ENCODE results near the gene TTC17.
"Not testable (repeated sequence)": the region's sequence is repeated elsewhere in the genome, so short reads cannot be mapped to it uniquely, and the experiment has no call there.

The TTC17 gene

DNA sequence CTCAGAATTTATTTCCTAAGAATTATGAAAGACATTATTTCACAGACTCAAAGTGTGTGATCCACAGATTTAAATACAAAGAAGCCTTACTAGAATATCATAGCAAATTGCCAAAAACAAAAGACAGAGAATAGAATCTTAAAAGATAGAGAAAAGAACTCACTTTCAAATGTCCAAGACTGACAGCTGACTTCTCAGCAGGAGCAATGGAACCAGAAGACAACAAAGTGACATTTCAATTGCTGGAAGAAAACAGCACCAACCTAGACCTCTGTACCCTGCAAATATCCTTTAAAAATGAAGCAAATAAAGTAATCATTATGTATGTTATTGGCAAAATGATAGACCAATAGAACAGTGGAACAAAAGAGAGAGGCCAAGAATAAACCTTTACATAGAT, 109.2 kb downstream of the TTC17 start:
- DNase-seq (ENCODE audit: low spot score), result no peak

GRCh38 chr11:43477491-43477890, 118.8 kb downstream of the TTC17 start:
- DNase-seq (ENCODE audit: low spot score), result not testable (repeated sequence)

- DNase-seq (ENCODE audit: low spot score), result no peak
Observed at GRCh38 chr11:43486141-43486540, 127.4 kb downstream of the TTC17 start.

DNA sequence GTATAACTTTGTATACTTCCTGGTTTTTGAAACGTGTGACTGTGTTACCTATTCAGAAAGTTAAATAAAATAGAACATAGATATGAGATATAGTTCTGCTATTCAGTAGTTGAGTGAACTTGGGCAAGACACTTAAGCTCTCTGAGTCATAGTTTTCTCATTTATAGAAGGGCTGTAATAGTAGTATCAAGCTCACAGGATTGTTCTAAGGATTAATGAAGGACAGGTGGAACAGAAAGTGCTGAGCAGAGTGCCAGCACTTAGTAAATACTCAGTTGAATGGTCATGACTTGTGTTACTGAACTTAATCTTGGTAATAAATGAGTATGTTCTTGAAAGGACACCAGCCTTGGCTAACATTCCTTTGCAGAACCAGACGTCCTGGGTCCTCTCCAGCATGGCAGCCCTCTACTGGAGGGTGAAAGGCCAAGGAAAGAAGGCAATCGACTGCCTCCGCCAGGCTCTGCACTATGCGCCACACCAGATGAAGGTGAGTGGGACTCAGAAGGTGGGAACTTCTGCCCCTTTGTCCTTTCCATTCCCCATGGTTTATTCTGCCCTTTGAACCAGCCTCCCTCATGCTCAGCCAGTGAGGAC, 131.2 kb downstream of the TTC17 start:
- DNase-seq (ENCODE audit: low spot score), result no peak

DNA sequence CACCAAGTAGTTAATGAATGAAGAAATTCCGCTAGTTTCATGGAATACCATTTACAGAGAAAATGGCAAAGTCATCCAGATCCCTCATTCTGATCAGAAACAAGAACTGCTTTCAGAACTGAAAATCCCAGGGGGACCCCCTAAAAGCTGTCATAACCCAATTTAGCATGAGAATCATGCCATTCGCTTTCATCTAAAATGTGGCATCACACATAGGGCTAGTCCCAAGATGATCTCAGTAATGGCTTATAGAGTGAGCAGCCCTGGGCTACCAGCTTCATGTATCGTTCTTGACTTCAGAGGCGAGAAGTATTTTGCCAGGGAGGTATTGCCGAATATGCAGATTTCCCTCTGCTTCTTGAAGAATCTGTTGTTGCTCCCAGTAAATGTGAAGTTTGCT, 134.0 kb downstream of the TTC17 start:
- no peak for DNase-seq (ENCODE audit: low spot score)

- DNase-seq (ENCODE audit: low spot score), result no peak
Observed at GRCh38 chr11:43493431-43493830, 134.7 kb downstream of the TTC17 start.

DNA sequence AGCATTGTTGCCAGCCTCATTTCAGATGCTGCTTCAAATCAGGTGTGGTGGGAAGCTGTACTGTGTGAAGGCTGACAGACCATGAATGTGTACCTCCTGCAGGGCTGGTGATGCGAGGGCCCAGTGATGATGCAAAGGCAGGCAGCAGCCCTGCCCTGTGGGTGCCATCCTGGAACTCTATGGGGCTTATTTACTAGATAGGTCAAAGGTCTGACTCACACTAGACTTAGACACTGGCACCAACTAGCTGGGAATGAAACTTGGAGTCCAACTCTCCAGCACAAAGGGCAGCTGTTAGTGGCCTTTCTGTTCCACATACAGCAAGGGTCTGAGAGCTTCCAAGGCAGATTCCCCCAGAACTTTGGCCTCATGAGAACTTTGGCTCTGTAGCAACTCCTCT, 138.4 kb downstream of the TTC17 start:
- no peak for DNase-seq (ENCODE audit: low spot score)

DNA sequence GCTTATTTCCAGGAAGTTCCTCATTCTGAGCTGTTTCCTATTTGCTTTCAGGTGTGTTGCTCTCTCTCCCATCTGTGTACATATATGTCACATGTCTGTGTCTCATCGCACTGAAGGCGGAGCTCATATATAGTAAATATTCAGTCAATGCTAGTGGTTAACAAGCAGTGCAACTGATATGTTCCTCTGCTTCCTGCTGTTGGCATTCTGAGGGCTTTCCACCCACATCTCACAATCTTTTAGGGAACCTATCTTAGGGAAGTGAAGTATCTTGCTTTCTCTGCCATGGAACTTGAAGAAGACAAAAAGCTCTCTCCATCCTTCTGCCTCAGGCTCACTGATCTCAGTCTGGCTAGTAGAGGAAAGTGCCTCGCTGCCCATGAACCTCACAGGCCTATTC, 139.8 kb downstream of the TTC17 start:
- no peak for DNase-seq (ENCODE audit: low spot score)

- no peak for DNase-seq (ENCODE audit: low spot score)
Observed at GRCh38 chr11:43503417-43503816, 144.7 kb downstream of the TTC17 start.

- DNase-seq (ENCODE audit: low spot score), result no peak
Observed at GRCh38 chr11:43504316-43504950, 145.7 kb downstream of the TTC17 start.

DNA sequence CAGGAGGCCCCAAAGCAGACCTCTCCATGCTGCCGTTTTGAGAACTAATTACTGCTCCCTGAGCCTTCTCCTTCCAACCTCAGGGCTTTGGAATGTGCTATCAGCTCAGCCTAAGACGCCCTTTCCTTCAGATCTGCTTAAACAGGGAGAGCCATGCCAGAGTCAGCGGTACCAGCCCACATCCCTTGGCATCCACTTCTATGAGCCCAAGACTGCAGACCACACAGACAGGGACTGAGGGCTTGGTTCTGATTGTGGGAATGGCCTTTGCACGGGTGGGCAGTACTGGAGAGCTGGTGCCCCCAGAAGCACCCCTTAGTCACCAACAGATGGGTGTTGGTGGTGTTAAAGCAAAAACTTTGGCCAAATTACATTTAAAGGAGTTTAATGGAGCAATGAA, 146.5 kb downstream of the TTC17 start:
- no peak for DNase-seq (ENCODE audit: low spot score)

- no peak for DNase-seq (ENCODE audit: low spot score)
Observed at GRCh38 chr11:43507171-43507570, 148.5 kb downstream of the TTC17 start.

- DNase-seq (ENCODE audit: low spot score), result no peak
Observed at GRCh38 chr11:43508511-43508918, 149.8 kb downstream of the TTC17 start.

GRCh38 chr11:43511959-43512358, 153.2 kb downstream of the TTC17 start:
- no peak for DNase-seq (ENCODE audit: low spot score)

DNA sequence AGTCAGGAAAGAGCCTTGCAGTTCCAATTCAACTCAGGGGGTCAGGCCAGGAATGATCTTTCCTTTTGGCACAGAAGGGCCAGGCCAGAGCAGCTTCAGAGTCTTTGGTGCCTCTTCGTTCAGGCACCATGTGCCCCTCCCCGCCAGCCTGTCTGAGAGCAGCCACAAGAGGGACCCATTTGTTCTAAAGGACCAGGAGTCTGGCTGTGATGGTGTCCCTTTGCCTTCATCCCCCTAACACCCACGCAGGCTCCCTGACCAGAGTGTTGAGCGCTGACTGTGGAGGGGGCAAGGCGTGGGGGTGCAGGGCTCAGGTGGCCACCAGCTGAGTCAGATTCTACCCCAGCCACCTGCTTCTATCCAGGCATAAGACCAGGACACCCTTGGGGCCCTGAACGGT, 156.4 kb downstream of the TTC17 start:
- no peak for DNase-seq (ENCODE audit: low spot score)

DNA sequence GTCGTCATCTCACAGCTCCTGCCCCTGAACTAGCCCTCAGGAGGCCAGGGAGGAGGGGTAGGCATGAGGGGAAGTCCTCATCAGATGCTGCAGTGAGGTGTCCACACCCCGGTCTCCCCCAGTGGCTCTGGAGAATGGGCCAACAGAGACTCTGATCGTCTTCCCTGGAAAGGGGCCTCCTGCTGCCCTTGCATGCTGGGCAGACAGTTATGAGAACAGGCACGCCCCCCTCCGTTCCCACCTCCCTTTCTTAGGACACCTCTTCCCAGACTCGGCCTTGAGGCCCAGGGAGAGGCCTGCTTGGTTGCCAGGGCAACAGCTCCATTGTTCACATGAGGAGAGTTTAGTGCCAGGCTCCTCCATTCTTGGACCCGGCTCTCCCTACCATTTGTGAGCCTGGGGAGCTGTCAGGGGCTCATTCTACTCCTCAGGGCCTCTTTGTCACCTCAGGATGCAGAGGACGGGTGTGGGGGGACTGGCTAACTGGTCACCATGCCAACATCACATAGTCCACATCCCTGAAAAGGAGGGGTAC, 157.7 kb downstream of the TTC17 start:
- DNase-seq (ENCODE audit: low spot score), result no peak

DNA sequence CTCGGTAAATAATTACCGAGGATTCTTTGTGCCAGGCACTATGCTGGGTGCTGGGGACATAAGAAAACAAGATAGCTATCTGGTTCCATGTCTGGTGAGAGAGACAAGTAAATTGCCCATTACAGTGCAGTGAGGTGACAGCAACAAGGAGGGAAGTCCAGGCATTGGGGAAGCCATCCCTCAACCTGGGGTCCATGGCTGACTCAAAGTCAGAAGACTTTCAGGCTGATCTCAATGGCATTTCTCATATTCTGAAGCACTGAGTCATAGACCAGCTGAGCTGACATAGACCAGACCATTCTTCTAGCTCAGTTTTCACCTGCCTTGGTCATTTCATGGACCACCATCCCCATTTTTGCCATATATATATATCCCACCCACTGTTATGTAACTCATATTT, 158.8 kb downstream of the TTC17 start:
- no peak for DNase-seq (ENCODE audit: low spot score)

- DNase-seq (ENCODE audit: low spot score), result peak; percentile 23
Observed at GRCh38 chr11:43518408-43519160, 159.9 kb downstream of the TTC17 start.

GRCh38 chr11:43521471-43521870, 162.8 kb downstream of the TTC17 start:
- no peak for DNase-seq (ENCODE audit: low spot score)

DNA sequence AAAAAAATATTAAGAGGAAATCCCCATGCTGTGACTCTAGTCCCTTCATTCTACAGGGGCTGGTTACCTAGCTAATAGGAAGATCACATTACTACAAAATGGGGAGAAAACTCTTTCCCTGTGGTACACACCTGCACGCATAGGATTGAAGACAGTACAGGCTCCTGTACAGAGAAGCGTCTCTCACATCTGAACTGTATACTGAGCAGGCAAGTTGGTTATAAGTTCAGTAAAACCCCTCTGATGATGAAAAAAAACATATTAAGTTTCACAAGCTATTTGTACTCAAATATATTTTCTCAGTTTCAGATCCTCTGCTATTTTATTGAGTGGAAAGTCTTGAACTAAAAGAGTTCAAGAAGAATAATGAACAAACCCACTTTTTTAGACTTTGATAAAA, 164.9 kb downstream of the TTC17 start:
- no peak for DNase-seq (ENCODE audit: low spot score)

- DNase-seq (ENCODE audit: low spot score), result no peak
Observed at GRCh38 chr11:43532041-43532440, 173.3 kb downstream of the TTC17 start.

GRCh38 chr11:43537833-43538615, 179.3 kb downstream of the TTC17 start:
- DNase-seq (ENCODE audit: low spot score), result no peak

Measured in putamen (tissue), 1 donor.